ENCODE data around the gene PLCD4.

- TF ChIP-seq CTCF (IDR thresholded peaks at IDR 0.05; ENCODE audit: control extremely low read depth in 1 of 3, insufficient read depth in 1 of 3, low read depth in 1 of 3, low read length in 3 of 3) (no peak), ZNF274 (IDR thresholded peaks at IDR 0.05; ENCODE audit: borderline replicate concordance, extremely low read depth, low read length) (no peak), TCF12 (IDR thresholded peaks at IDR 0.05; ENCODE audit: low read depth, low read length) (no peak), TAF1 (IDR thresholded peaks at IDR 0.05; ENCODE audit: low read depth, low read length) (no peak), HDAC6 (IDR thresholded peaks at IDR 0.05; ENCODE audit: low read depth, low read length) (no peak), POLR2A (IDR thresholded peaks at IDR 0.05; ENCODE audit: control extremely low read depth in 1 of 2, low read depth in 2 of 2, low read length in 2 of 2) (no peak), SIX5 (IDR thresholded peaks at IDR 0.05; ENCODE audit: low read depth, low read length) (no peak), KDM1A (IDR thresholded peaks at IDR 0.05; ENCODE audit: borderline replicate concordance, low read length) (no peak)
Measured at GRCh38 chr2:218638372-218638771, 30.7 kb downstream of the PLCD4 start.
